Transverse colon (tissue), 3 donors: Measurements from ENCODE around the gene KIF14.

Experiments
- POLR2A ChIP-seq: fragments of 450-650 bp; IDR thresholded peaks from one replicate; pipeline ENCODE4 v1.6.1; 2016; ENCODE audit warnings: antibody characterized with exemption, mild to moderate bottlenecking, moderate library complexity
- TF ChIP-seq, protein P1 (sequence below), 5 experiments: fragments of 200-600 bp in 3 of 5; fragments of 450-650 bp in 2 of 5; sonication (generic) in 3 of 5; IDR thresholded peaks; 1 replicate in 2 of 5; 2 replicates in 3 of 5; pipeline ENCODE4 v1.5.1; 2016 to 2017; ENCODE audit warnings: antibody characterized with exemption in 5 of 5, inconsistent platforms in 3 of 5, mild to moderate bottlenecking in 2 of 5, moderate library complexity in 1 of 5

DNA sequence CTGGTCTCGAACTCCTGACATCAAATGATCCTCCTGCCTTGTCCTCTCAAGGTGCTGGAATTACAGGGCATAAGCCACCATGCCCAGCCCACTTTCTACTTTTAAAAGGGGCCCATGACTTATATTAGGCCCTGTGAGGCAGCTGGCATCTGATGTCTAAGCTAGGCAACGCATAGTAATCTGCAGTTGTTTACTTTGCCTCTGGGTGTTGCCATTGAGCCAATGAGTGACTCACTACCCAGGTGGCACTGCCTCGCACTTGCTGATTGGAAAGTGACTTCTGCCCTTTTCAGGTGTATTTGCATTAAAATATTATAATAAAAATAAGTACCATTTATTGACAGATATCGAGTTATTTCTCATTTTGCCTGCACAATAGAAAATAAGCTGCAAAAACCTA lies 84.9 kb downstream of the KIF14 start:
- TF ChIP-seq, protein P1, sequence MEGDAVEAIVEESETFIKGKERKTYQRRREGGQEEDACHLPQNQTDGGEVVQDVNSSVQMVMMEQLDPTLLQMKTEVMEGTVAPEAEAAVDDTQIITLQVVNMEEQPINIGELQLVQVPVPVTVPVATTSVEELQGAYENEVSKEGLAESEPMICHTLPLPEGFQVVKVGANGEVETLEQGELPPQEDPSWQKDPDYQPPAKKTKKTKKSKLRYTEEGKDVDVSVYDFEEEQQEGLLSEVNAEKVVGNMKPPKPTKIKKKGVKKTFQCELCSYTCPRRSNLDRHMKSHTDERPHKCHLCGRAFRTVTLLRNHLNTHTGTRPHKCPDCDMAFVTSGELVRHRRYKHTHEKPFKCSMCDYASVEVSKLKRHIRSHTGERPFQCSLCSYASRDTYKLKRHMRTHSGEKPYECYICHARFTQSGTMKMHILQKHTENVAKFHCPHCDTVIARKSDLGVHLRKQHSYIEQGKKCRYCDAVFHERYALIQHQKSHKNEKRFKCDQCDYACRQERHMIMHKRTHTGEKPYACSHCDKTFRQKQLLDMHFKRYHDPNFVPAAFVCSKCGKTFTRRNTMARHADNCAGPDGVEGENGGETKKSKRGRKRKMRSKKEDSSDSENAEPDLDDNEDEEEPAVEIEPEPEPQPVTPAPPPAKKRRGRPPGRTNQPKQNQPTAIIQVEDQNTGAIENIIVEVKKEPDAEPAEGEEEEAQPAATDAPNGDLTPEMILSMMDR (IDR thresholded peaks at IDR 0.05) = peak in 4 of 5 experiments; percentile 11 to 18 (median 18)
- no peak for TF ChIP-seq POLR2A
